A172 (cell line): Measurements from ENCODE around the gene BAHCC1. TPM values are rescaled to one million over a fixed set of nuclear protein-coding genes. Genes with fewer than 3 reads are reported as not detected.

Experiments
- DNase-seq: peaks from one replicate; pipeline ENCODE4 v3.0.0-alpha.2; 2015; ENCODE audit warnings: low spot score
- total RNA-seq: library from RNA; depleted of rRNA; stranded (reverse); fragments of >200 nt; shearing (Covaris generic); gene quantifications from 2 replicates; pipeline ENCODE4 v1.2.3, GENCODE V29; 2014; rRNA removed

Gene BAHCC1
- total RNA-seq, 1 experiment from 2014 or later = 0.95 TPM

GRCh38 chr17:81514739-81515529 lies 119.7 kb downstream of the BAHCC1 start:
- DNase-seq = peak; percentile 69

GRCh38 chr17:81515530-81516041 lies 120.3 kb downstream of the BAHCC1 start:
- no peak for DNase-seq

Other genes with a start within 250 kb of the BAHCC1 start
- not detected in 2 replicates for gene PVALEF, start 229.9 kb upstream of the BAHCC1 start, total RNA-seq
- gene AATK, start 229.2 kb upstream of the BAHCC1 start, total RNA-seq = 0.28 and 0.41 TPM in 2 replicates
- 10.0 and 21.1 TPM in 2 replicates for gene CEP131, start 172.5 kb upstream of the BAHCC1 start, total RNA-seq
- gene TEPSIN, start 156.4 kb upstream of the BAHCC1 start, total RNA-seq = 21.4 and 24.1 TPM in 2 replicates
- 100 and 123 TPM in 2 replicates for gene NDUFAF8, start 156.1 kb upstream of the BAHCC1 start, total RNA-seq
- gene SLC38A10, start 100.2 kb upstream of the BAHCC1 start, total RNA-seq = 57.8 and 71.5 TPM in 2 replicates
- 5,134 and 6,456 TPM in 2 replicates for gene ACTG1, start 117.3 kb downstream of the BAHCC1 start, total RNA-seq
- gene FSCN2, start 132.9 kb downstream of the BAHCC1 start, total RNA-seq = 0.81 and 1.7 TPM in 2 replicates
- 29.7 and 39.9 TPM in 2 replicates for gene FAAP100, start 156.9 kb downstream of the BAHCC1 start, total RNA-seq
- gene NPLOC4, start 241.7 kb downstream of the BAHCC1 start, total RNA-seq = 89.3 and 93.9 TPM in 2 replicates
- 5.7 and 6.8 TPM in 2 replicates for gene TSPAN10, start 241.7 kb downstream of the BAHCC1 start, total RNA-seq